Embryonic facial prominence (tissue), 1 donor: ENCODE data around the gene FHIT.
"Not testable (repeated sequence)": the region's sequence is repeated elsewhere in the genome, so short reads cannot be mapped to it uniquely, and the experiment has no call there.

Experiments used
- DNase-seq: peaks from one replicate; pipeline ENCODE4 v3.0.0-alpha.2; 2016; ENCODE audit errors: extremely low spot score

The FHIT gene

GRCh38 chr3:61111825-61112224 is 139.4 kb downstream of the FHIT start:
- DNase-seq, result no peak

DNA sequence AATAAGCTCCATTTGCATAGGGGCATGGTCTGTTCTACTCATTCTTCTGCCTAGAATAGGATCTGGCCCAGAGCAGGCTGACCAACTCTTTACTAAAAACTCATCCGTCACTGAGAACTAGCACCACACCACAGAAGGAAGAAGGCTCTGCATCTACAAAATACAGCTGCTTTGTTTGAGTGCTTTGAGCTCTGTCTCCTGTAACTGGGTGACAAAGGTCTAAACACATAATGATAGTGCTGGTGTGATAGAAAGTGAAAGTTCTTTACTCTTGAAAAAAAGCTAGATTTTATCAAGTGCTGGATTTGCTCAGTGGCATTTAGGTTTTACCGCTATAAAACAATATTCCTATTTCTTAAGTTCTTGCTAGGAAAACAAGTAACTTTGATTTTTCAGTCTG is 140.7 kb downstream of the FHIT start:
- no peak for DNase-seq

- no peak for DNase-seq
Measured at GRCh38 chr3:61108247-61109019, 142.8 kb downstream of the FHIT start.

GRCh38 chr3:61094608-61095007 is 156.6 kb downstream of the FHIT start:
- no peak for DNase-seq

GRCh38 chr3:61093364-61093763 is 157.9 kb downstream of the FHIT start:
- DNase-seq, result no peak

- DNase-seq, result no peak
Measured at GRCh38 chr3:61092870-61093269, 158.4 kb downstream of the FHIT start.

DNA sequence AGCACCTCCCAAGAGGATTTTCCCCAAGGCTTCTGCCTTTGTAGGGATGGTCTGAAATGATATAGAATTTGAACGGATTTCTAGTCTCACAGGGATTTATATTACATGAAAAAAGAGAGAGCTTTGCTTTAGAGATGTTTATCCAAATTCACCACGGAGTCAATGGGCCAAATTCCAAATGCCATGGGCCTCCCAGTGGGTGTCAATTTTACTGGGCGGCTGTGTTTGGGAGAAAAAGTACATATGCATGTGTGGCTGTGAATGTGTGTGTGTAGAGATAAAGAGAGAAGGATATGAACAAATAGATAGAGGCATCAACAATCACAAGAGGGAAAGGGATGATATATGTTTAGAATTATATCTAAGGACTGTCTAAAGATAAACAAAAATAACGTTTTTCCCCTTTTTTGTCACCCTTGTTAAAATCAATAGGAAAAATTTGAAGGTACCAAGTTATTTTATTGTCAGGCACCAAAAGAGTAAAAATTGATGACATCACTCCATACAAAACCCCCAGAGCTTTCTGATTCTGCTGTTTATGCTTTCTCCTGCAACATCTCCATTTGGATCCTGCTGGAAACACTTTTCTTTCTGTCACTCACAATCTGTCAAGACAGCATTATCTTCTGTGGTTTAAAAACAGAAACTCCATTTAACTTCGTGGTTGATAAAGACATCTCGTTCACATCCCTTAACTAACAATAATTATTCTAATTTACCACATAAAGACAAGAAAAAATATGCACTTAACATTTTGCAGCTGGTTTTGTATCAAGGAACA is 160.7 kb downstream of the FHIT start:
- no peak for DNase-seq

- no peak for DNase-seq
Measured at GRCh38 chr3:61087465-61087864, 163.8 kb downstream of the FHIT start.

- no peak for DNase-seq
Measured at GRCh38 chr3:61081554-61081953, 169.7 kb downstream of the FHIT start.

GRCh38 chr3:61080737-61081445 is 170.4 kb downstream of the FHIT start:
- no peak for DNase-seq

GRCh38 chr3:61078048-61078752 is 173.1 kb downstream of the FHIT start:
- DNase-seq, result no peak

- no peak for DNase-seq
Measured at GRCh38 chr3:61077551-61077950, 173.7 kb downstream of the FHIT start.

DNA sequence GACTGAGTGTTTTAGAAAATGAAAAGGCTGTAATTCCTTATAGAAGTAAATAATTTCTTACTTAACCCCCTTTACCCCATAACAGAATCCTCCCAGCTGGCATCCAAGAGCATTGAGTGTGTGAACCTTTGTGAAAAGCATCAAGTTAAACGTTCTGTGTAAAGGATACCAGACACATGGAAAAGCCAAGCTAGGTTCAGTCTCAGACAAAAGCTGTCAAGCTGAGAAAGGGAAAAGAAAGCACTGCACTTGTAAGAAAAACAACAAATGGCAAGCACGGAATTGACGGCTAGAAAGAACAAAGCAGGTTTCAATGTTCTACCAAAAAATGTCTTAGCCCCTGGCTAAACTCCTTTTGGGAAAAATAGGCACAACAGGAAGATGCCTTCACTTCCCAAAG is 176.5 kb downstream of the FHIT start:
- DNase-seq, result no peak

DNA sequence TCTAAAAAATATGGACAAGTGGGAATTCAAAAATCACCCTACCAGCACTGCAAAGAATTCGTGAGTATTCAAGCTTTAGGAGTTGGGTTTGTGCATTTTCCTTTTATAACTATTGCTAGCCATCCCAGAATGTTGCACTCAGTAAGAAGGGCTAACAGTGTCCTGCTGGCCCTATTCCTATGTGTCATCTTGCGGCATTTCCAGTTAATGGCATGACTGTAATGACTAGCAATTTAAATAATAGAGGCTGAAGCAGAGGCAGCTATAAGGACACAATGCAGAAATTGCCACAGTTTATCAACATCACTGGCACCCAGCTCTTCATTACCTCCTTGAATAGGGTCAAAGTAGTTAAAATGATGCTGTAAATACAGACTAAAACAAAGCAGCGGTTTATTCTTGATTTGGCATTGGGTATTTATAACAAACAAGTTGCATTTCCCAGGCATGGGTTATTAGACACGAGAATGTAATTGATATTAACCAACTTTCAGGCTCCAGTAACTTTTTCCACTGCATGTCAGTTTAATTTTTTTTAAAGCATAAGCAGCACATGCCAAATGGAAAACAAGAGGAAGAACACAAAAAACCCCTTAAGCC is 177.6 kb downstream of the FHIT start:
- no peak for DNase-seq

DNA sequence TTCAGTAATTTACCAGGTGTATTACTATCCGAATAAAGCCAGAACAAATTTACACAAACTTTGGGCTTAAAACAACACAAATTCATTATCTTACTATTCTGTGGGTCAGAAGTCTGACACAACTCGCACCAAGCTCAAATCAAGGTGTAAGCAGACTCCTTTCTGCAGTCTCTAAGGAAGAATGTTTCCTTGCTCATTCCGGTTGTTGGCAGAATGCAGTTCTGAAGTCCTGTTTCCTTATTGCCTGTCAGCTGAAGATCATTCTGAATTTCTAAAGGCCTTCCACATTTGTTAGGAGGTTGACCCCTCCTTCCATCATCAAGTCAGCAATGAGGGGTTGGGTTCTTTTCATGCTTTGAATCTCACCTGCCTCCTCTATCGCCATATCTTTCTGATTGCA is 183.2 kb downstream of the FHIT start:
- DNase-seq, result no peak

DNA sequence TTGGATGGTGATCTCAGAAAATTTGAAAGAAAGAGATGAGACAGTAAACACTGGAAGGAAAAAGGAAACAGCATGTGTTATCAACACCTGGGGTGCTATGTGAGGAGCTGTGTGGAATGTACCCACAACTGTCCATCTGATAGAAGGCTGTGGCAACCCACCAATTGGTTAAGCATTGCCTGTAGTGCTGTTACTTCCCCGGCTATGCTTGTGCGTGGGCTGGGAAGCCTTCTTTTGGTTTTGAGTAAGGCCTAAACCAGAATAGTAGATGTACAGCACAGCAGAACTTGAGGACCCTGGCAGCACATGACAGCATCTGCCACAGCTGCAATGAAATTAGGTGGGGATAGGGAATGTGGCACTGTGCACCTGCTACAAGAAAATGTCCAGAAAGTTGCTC is 184.5 kb downstream of the FHIT start:
- DNase-seq, result no peak

GRCh38 chr3:61066222-61066621 is 185.0 kb downstream of the FHIT start:
- not testable (repeated sequence) for DNase-seq

GRCh38 chr3:61065451-61066011 is 185.7 kb downstream of the FHIT start:
- DNase-seq, result no peak

DNA sequence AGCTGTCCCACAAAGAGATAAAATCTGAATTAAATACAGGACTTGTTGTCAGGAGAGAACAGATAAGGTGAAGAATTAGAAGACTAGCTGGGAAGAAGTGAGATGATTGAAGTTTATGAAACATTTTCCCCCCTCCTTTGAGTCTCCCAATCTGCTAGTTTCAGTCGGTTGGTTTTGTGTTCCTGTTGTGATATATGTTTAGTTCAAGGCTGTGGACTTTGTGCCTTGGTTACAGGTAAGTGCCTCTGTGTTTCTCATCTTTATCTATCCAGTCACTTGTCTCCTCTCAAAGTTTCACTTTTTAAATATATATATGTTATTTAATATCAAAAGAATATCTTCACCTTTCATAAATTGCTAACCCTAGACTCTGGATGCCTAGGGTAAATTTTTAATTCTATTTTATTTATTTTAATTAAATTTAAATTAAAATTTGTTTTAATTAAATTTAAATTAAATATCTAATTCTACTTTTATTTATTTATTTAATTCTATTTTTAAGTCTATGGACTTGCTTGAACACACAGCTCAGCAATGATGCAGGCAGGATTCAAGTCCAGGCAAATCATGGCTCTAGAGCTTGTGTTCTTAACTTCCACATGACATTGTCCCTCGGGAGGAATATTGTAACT is 190.0 kb downstream of the FHIT start:
- DNase-seq, result no peak

DNA sequence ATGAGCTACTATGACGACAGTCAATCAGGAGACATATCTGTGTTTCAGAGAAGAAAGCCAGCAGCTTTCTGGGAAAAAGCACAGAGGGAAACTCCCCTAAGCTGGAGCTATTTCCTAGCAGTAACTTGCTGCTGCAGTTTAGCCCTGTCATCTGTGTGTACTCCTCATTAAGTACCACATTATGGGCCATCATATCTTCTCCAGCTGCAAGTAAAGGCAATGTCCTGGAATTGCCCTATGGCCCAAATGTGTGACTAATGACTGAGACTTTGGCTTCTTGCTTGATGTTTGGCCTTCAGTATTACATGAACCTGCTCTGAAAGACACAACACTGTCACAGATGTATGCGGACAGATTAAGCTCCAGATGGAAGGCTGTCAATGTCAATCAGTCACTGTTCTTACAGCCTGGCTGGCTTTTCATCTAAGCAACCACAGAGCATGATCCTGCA is 190.8 kb downstream of the FHIT start:
- no peak for DNase-seq

DNA sequence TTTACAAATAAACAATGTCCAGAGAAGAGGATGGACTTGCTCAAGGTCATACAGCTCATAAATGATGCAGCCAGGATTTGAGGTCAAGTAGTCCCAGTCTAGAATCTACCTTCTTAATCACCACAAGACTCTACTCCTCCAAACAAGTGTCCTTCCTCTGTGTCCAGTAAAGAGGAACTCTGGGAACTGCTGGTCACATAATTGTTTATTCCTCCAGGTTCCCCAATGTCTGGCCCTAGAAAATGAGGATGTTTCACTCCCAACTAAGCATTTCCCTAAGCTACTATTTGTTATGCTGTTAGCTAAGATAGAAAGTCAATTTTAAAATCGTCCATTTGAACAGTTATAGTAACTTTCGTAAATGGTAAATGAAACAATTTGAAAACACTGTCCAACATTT is 192.4 kb downstream of the FHIT start:
- no peak for DNase-seq
